NCI-H1694 (cell line): ENCODE measurements around the gene HSF5.
"Not testable (repeated sequence)": the region's sequence is repeated elsewhere in the genome, so short reads cannot be mapped to it uniquely, and the experiment has no call there.

Experiments used
- DNase-seq: peaks from one replicate; lab custom pipeline; 2025; lab: John Stamatoyannopoulos, UW

HSF5 gene

GRCh38 chr17:58516644-58517377 lies 28.6 kb upstream of the HSF5 start:
- DNase-seq = no peak

- no peak for DNase-seq
Observed at GRCh38 chr17:58515286-58515685, 27.1 kb upstream of the HSF5 start.

DNA sequence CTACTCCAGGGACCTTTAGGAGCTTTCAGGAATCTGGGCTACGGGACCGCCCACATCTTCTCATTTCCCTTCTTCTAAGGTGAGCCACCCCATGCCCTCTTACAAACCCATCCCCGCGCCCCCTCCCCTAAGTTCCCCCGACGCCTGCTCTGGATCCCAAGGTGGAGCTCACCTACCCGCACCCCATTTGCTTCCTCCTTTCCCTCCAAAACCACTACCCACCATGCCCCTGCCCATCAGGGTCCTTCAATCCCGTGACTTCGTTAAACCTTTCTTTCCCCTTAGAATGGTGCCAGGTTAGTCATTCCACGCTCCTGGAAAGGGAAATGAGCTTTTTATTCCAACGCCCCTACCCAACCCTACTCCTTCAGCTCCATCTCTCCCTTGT lies 26.6 kb upstream of the HSF5 start:
- no peak for DNase-seq

DNA sequence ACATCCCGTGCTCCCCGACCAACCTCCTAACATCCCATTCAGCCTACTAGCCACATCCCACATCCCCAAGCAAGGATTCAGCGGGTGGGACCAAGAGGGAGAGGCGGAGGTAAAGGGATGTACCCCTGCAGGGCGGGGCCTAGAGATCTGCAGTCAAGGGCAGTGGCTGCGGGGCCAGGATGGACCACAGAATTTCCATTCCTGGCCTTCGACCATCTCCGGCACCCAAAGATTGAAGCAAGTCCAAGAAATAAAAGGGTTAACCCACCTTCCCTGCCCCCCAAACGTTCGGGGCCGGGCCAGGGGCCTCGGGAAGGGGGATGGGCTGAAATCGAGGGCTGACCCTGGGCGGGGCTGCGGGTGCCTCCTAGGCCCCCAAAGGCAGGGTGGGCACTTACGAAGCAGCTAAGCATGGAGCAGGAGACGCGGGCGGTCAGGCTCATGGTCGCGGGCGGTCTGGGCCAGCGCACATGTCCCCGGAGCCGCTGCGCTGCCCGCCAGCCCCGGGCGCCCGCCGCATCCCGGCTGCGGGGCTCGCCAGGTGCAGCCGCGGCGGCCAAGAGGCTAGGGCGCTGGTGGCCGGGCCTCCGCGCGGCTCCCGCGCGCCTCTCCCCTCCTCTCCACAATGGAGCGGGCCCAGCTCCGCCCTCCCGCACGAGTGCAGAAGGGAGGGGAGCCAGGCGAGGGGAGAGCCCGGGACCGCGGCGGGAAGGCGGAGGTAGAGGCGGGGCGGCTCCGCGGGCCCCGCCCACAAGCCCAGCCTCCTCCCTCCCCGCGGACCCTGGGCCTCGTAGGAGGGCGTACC lies 26.0 kb upstream of the HSF5 start, which contains the start of gene MTMR4:
Gene MTMR4, minus strand, starts transcription at position 674 of the 805 bp plus-strand sequence. Its CDS starts 231 bp downstream, at position 443.
- peak; percentile 72 for DNase-seq

DNA sequence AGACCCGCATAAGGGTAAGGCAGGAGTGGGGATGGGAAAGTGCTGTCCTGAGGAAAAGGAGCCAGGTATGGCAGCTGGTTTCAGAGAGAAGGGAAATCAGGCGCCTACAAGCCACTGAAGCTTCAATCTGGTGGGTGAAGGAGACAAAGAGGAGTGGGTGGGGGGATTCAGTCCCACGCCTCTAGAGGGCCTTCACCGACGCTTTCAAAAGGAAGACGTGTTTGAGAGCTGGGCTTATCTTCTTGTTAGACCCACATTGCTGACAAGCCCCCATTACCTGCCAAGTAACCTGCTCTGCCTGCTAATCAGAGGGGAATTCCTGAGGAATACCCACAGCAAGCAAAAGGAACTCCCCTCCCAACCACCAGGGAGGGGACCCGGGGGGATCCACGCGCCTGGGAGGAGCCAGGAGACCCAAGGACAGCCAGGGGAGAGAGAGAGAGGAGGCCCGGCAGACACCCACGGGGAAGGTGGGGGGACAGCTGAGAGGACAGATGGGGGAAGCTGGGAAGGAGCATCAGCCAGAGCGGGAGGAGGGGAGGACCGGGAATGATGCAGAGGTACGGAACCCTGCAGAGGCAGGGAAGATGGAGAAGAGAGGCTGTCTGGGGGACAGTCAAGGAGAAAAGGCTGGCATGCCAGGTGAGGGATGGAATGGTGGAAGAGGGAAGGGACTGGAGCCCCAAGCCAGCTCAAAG lies 25.2 kb upstream of the HSF5 start:
- DNase-seq = no peak

DNA sequence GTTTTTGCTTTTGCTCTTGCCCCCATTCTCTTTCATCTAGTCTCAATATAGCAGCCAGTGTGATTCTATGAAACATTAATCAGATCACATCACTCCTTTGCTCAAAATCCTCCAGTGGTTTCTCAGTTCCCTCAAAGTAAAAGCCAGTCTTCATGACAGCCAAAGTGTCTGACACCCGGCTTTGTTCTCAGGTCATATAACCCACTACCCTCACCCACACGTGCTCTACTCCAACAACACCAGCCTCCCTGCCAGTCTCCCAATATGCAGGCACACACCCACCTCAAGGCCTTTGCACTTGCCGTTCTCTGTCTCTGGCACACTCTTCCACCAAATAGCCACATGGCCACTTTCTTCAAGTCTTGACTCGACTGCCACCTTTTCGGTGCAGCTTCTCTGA lies 21.9 kb upstream of the HSF5 start:
- DNase-seq = no peak

GRCh38 chr17:58508341-58509067 lies 20.3 kb upstream of the HSF5 start:
- no peak for DNase-seq

DNA sequence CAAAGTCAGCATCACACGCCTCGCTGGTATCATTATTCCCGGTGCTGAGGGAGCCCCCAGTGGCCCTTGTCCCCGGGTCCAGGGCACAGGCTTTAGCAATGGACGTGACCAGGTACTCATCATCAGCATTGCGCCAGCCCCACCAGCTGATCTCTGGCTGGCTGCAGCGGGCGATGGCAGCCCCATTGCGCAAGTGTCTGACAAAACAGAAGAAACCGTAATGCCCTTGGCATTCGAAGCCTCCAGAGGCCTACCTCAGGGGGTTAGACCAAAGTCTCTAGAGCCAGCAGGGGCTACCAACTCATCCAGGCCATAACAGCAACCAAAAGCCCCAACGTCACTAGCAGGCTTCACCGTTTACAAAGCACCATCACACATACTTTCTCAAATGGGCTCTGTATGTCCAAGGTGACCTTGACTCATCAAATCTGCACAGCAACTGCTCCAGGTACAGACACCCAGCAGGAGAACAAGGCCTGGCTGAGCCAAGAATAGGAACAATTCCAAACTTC lies 19.0 kb upstream of the HSF5 start:
- no peak for DNase-seq

GRCh38 chr17:58506354-58507080 lies 18.3 kb upstream of the HSF5 start:
- no peak for DNase-seq

- no peak for DNase-seq
Observed at GRCh38 chr17:58504826-58505351, 16.7 kb upstream of the HSF5 start.

DNA sequence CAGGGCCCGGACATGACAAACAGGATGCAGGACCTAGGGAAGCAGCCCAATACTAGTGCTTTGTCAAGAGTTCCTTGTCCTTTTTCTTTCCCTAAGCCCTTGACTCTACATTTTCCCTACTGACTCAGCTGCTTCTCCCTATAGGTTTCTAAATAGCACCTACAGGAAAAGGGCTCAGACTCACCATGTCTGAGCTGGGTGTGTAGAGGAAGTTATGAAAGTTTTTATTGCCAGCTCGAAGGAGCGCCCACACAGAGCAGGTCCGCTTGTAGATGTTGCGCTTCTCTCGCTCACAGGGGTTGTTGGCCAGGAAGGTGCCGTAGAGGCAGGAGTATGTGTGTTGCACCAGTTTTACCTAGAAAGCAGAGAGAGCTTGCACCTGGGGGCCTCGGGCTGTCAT lies 15.7 kb upstream of the HSF5 start:
- DNase-seq = no peak

DNA sequence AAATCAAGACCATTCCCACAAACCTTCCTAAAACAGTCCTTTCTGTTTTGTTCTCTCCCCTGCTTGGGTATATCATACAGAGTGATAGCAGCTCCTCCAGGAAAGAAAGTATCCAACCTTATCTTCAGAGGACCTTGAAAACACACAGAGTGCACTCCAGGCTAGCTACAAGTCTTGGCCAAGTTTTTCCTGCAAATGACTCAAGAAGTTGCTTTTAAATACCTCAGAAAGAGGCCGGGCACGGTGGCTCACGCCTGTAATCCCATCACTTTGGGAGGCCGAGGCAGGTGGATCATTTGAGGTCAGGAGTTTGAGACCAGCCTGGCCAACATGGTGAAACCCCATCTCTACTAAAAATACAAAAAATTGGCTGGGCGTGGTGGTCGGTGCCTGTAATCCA lies 14.9 kb upstream of the HSF5 start:
- DNase-seq = not testable (repeated sequence)

- no peak for DNase-seq
Observed at GRCh38 chr17:58501451-58501850, 13.2 kb upstream of the HSF5 start.

DNA sequence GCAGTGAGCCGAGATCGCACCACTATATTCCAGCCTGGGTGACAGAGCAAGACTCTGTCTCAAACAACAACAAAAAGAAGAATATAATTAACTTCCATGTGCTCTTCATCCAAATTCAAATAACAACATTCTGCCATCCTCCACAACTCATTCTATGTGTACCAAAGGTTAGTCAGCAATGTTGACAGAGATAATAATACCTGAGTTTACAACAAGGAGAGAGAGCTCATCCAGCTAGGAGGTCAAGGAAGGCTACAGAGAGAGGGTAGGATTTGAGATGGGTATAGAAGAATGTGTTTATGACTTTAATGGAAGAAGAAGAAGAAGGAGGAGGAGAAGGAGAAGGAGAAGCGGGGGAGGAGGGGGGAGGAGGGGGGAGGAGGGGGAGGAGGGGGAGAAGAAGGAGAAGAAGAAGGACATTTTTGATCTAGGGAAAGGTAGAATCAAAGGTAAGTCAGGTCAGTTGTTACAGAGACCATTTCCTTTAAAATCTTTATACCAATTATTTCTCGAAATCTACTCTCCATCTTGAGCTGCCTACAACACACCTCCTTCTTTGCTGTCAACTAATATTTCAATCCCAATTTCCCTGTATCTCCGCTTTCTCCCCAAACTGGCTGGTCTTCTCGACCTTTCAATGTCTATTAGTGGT lies 10.1 kb upstream of the HSF5 start:
- no peak for DNase-seq

DNA sequence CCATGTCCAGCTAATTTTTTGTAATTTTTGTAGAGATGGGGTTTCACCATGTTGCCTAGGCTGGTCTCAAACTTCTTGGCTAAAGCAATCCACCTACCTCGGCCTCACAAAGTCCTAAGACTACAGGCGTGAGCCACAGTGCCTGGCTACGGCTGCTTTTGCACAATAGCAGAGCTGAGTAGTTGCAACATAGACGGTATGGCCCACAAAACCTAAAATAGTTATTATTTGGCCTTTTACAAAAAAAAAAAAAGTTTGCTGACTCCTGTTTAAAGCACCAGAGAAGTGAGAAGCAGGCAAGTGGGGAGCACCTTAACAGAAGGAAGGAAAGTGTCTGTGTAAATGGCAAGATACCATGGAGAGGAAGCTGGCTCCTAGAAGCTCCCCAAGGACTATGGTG lies 5.3 kb upstream of the HSF5 start:
- DNase-seq = no peak

GRCh38 chr17:58492238-58493121 lies 4.3 kb upstream of the HSF5 start:
- DNase-seq = no peak

GRCh38 chr17:58491510-58492045 lies 3.4 kb upstream of the HSF5 start:
- DNase-seq = no peak

DNA sequence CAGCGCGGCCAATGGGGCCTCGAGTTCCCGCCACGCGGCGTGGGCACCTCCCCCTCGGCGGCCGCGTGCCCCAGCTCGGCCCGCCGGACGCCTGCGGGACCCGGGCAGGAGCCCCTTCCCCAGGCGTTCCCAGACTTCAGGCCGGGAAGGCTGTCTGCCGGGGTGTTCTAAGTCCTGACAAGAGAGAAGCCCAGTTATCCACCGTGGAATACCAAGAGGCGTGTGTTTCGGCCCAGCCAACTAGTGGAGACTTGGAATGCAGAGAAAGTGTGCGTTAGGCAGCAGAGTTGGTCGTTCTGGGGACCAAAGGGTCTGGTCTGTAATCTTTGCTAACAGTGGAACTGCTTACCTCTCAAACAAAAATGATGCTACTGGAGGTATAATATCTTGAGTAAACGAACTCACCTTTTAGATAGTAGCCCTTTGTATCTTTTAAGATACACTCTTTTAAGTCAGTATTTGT lies 251 bp upstream of the HSF5 start:
- no peak for DNase-seq

DNA sequence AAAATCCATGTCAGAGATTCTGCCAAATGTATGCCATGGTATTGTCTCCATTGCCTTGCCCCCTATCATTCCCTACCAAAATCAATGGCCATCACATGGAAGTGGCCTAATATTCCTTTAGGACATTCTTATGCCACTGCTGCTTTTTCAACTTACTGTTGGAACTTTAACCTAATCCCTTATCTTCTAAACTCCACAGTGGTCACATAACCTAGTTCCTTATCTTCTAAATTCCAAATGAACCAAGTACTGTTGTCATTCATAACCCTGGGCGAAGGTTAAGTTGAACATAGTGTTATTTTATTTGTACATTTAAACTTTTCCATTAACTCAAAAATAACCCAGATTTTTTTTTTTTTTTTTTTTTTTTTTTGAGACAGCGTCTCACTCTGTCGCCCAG lies 3.6 kb downstream of the HSF5 start:
- DNase-seq = no peak
